Measurements from ENCODE around the gene SLC22A6. TPM values are rescaled to one million over a fixed set of nuclear protein-coding genes. Genes with fewer than 3 reads are reported as not detected.
A peak's percentile ranks its signal among the peaks of the same experiment; 100 is the strongest.

Gene SLC22A6
- total and polyA plus RNA-seq, 8 donors: not detected

DNA sequence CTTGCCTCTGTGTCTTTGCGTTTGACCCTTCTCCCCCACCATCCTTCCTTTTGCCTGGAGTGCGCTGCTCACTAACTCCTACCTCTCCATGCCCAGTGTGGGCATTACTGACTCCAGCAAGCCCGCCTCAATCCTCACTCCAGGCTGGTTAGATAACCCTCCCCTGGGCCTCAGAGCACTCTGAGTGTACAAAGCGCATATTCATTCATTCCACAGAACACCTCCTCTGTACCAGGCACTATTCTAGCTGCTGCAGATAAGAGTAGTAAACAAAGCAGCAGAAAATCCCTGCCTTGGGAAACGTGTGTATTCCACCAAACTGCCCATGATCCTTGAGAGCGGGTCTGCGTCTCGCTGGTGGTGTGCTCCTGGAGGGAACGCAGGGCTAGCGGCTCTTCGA lies 27.7 kb upstream of the SLC22A6 start:
- DNase-seq: peak; percentile 44 to 70
- no peaks in the 10 kb centered on the region for H3K36me3 ChIP-seq
- peaks cover 0 to 25% (median 16%) of the 10 kb centered on the region in 4 donors for H3K4me1 ChIP-seq
- TF ChIP-seq, protein P1, sequence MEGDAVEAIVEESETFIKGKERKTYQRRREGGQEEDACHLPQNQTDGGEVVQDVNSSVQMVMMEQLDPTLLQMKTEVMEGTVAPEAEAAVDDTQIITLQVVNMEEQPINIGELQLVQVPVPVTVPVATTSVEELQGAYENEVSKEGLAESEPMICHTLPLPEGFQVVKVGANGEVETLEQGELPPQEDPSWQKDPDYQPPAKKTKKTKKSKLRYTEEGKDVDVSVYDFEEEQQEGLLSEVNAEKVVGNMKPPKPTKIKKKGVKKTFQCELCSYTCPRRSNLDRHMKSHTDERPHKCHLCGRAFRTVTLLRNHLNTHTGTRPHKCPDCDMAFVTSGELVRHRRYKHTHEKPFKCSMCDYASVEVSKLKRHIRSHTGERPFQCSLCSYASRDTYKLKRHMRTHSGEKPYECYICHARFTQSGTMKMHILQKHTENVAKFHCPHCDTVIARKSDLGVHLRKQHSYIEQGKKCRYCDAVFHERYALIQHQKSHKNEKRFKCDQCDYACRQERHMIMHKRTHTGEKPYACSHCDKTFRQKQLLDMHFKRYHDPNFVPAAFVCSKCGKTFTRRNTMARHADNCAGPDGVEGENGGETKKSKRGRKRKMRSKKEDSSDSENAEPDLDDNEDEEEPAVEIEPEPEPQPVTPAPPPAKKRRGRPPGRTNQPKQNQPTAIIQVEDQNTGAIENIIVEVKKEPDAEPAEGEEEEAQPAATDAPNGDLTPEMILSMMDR (IDR thresholded peaks at IDR 0.05): no peak
- peak in 2 of 3 donors; percentile 6 to 43 for TF ChIP-seq POLR2AphosphoS5 (IDR thresholded peaks at IDR 0.05)
- no peak overlapping the region for H3K4me3 ChIP-seq
- intact Hi-C loops (cut with DNase I; ENCODE audit: low total_unique reads): no loop called here
- H3K27ac ChIP-seq: peak overlapping the region in 4 of 5 donors; percentile 27 to 69 (median 42)
- no peaks in the 10 kb centered on the region for H3K9me3 ChIP-seq
- WGBS, 5 donors: 31 to 61% (median 37%) methylated on average over 11 of the region's 11 CpGs
- H3K27me3 ChIP-seq: no peaks in the 10 kb centered on the region

DNA sequence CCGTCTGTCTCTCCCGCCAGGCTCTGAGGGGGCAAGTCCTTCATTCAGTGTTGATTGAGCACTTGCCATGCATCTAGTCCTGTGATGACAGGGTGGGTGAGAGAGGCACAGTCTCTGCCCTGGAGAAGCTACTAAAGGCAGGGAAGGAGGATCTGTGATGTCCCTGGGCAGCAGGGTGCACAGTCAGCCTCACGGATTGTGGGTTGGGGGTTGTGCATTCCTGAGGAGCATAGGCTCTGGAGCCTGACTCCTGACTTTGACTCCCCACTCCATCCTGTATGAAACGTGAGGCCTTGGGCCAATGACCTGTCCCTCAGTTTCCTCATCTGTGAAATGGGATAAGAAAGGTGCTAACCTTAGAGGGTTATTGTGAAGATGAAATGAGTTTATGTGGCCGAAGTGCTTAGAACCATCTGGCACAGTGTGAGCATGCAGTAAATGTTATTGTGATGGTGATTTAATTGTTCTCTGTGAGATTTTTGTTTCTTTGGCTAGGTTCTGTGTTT lies 26.2 kb upstream of the SLC22A6 start:
- intact Hi-C loops (cut with DNase I; ENCODE audit: low total_unique reads): no loop called here
- Histone ChIP-seq H3K9me3 (no peaks in the 10 kb centered on the region), H3K27ac (no peak overlapping the region), H3K4me3 (no peak overlapping the region), H3K27me3 (no peaks in the 10 kb centered on the region), H3K4me1 (peaks cover 0 to 13% (median 6%) of the 10 kb centered on the region in 4 donors), H3K36me3 (no peaks in the 10 kb centered on the region)
- TF ChIP-seq POLR2A (IDR thresholded peaks at IDR 0.05) (no peak), POLR2AphosphoS5 (IDR thresholded peaks at IDR 0.05) (no peak), EP300 (IDR thresholded peaks at IDR 0.05) (no peak)
- TF ChIP-seq, protein P1 (IDR thresholded peaks at IDR 0.05): no peak
- DNase-seq: no peak
- WGBS, 5 donors: 90 to 96% (median 91%) methylated on average over 5 of the region's 5 CpGs

DNA sequence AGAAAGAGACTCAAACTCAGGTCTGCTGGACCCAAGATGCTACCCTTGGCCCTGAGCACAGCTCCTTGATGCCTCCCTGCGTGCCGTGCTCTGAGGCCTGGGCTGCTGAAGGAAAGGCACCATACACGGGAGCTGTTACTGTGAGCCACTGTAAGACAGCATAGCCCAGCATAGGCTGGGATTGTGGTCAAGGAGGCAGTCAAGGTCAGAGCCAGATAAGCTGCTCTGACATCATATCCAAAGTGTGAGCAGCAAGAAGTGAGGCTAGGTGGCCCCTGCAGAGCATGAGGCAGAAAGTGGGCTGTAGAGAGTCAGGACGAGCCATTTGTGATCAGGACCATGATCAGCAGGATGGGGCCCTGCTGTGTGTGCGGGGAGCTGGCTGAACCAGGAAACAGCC lies 23.2 kb upstream of the SLC22A6 start:
- Histone ChIP-seq H3K9me3 (no peaks in the 10 kb centered on the region), H3K4me3 (no peak overlapping the region), H3K36me3 (no peaks in the 10 kb centered on the region), H3K4me1 (peaks cover 0 to 8% (median 2%) of the 10 kb centered on the region in 4 donors), H3K27ac (no peak overlapping the region), H3K27me3 (no peaks in the 10 kb centered on the region)
- TF ChIP-seq EP300 (IDR thresholded peaks at IDR 0.05) (no peak), POLR2A (IDR thresholded peaks at IDR 0.05) (no peak), POLR2AphosphoS5 (IDR thresholded peaks at IDR 0.05) (no peak)
- TF ChIP-seq, protein P1 (IDR thresholded peaks at IDR 0.05): no peak
- peak; percentile 27 to 67 for DNase-seq
- intact Hi-C loops (cut with DNase I; ENCODE audit: low total_unique reads): no loop called here
- 53 to 72% (median 65%) methylated on average over 5 of the region's 5 CpGs for whole genome bisulfite sequencing, 5 donors

DNA sequence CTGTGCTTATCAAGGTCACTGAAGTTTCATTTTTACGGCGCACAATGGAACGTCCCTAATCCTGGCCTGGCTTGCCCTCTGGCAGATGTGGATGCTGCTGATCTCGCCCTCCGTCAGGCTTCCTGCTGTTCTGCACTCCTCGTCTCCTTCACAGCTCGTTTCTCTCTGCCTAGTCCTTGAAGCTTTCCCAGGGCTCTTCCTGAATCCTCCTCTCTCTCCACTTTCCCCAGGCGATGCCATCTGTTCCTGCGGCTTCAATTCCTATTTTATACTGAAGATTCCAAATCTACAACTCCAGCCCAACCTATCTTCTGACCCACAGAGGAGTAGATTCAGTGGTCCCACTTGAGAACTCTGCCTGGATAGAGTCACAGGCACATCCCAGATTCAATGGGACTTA lies 16.7 kb upstream of the SLC22A6 start:
- DNase-seq: no peak
- Histone ChIP-seq H3K9me3 (no peaks in the 10 kb centered on the region), H3K27ac (no peak overlapping the region), H3K36me3 (no peaks in the 10 kb centered on the region), H3K4me3 (no peak overlapping the region), H3K4me1 (peaks cover 0 to 7% (median 0%) of the 10 kb centered on the region in 4 donors), H3K27me3 (no peaks in the 10 kb centered on the region)
- TF ChIP-seq, protein P1 (IDR thresholded peaks at IDR 0.05): no peak
- TF ChIP-seq POLR2AphosphoS5 (IDR thresholded peaks at IDR 0.05) (no peak), EP300 (IDR thresholded peaks at IDR 0.05) (no peak), POLR2A (IDR thresholded peaks at IDR 0.05) (no peak)
- intact Hi-C loops (cut with DNase I; ENCODE audit: low total_unique reads): no loop called here
- 76 to 86% (median 80%) methylated on average over 9 of the region's 9 CpGs for WGBS, 5 donors
